Measurements from ENCODE around the gene SCO1.

SCO1 gene

GRCh38 chr17:10729334-10730193, 32.2 kb upstream of the SCO1 start, which contains the start of gene TMEM220:
Gene TMEM220 (minus strand): TSS chr17:10730023. CDS start chr17:10729851, 172 bp downstream.
- Histone ChIP-seq H2AFZ (ENCODE audit: low read depth, low read length) (no peak within 1 kb of the TSS), H3K9ac (ENCODE audit: low read length) (no peak within 1 kb of the TSS)

GRCh38 chr17:10728331-10728892, 31.1 kb upstream of the SCO1 start:
- Histone ChIP-seq H3K36me3 (replicated peaks; ENCODE audit: low read depth, low read length) (no peaks in the 10 kb centered on the region), H3K79me2 (ENCODE audit: low read length) (no peaks in the 10 kb centered on the region), H3K4me2 (ENCODE audit: low read length) (no peak overlapping the region), H3K9me3 (ENCODE audit: insufficient read depth, low read length) (no peaks in the 10 kb centered on the region), H3K27me3 (ENCODE audit: low read depth, low read length) (no peaks in the 10 kb centered on the region), H3K9ac (ENCODE audit: low read length) (no peak overlapping the region), H3K4me1 (ENCODE audit: low read length) (no peaks in the 10 kb centered on the region), H3K27ac (ENCODE audit: low read length) (no peak overlapping the region), H3K4me3 (ENCODE audit: low read length) (no peak overlapping the region), H2AFZ (ENCODE audit: low read depth, low read length) (no peak overlapping the region), H4K20me1 (ENCODE audit: insufficient read depth, low read length) (no peaks in the 10 kb centered on the region)
- TF ChIP-seq EZH2phosphoT487 (IDR thresholded peaks at IDR 0.05; ENCODE audit: low read depth) (no peak), CTCF (IDR thresholded peaks at IDR 0.05; ENCODE audit: low read depth, low read length) (no peak)

More at GRCh38 chr17:10729334-10730193, 32.2 kb upstream of the SCO1 start, which contains the start of gene TMEM220:
- Histone ChIP-seq H4K20me1 (ENCODE audit: insufficient read depth, low read length) (no peaks in the 10 kb centered on the region), H3K4me2 (ENCODE audit: low read length) (peak within 1 kb of the TSS; percentile 39; the same call in 1 of the 2 replicates), H3K9me3 (ENCODE audit: insufficient read depth, low read length) (no peaks in the 10 kb centered on the region), H3K36me3 (replicated peaks; ENCODE audit: low read depth, low read length) (no peaks in the 10 kb centered on the region), H3K4me3 (ENCODE audit: low read length) (peak within 1 kb of the TSS; percentile 71), H3K79me2 (ENCODE audit: low read length) (no peaks in the 10 kb centered on the region), H3K27ac (ENCODE audit: low read length) (no peak within 1 kb of the TSS), H3K27me3 (ENCODE audit: low read depth, low read length) (no peaks in the 10 kb centered on the region), H3K4me1 (ENCODE audit: low read length) (no peaks in the 10 kb centered on the region)
- TF ChIP-seq EZH2phosphoT487 (IDR thresholded peaks at IDR 0.05; ENCODE audit: low read depth) (no peak), CTCF (IDR thresholded peaks at IDR 0.05; ENCODE audit: low read depth, low read length) (no peak)

- H3K27ac ChIP-seq (ENCODE audit: low read length), result no peak overlapping the region
- no peaks in the 10 kb centered on the region for H3K36me3 ChIP-seq (replicated peaks; ENCODE audit: low read depth, low read length)
- H4K20me1 ChIP-seq (ENCODE audit: insufficient read depth, low read length), result no peaks in the 10 kb centered on the region
- H3K27me3 ChIP-seq (ENCODE audit: low read depth, low read length), result no peaks in the 10 kb centered on the region
- no peak overlapping the region for H3K9ac ChIP-seq (ENCODE audit: low read length)
- H3K4me2 ChIP-seq (ENCODE audit: low read length), result no peak overlapping the region
- H3K79me2 ChIP-seq (ENCODE audit: low read length), result no peaks in the 10 kb centered on the region
- TF ChIP-seq CTCF (IDR thresholded peaks at IDR 0.05; ENCODE audit: low read depth, low read length) (no peak), EZH2phosphoT487 (IDR thresholded peaks at IDR 0.05; ENCODE audit: low read depth) (no peak)
- no peak overlapping the region for H2AFZ ChIP-seq (ENCODE audit: low read depth, low read length)
- H3K9me3 ChIP-seq (ENCODE audit: insufficient read depth, low read length), result no peaks in the 10 kb centered on the region
- H3K4me3 ChIP-seq (ENCODE audit: low read length), result no peak overlapping the region
- H3K4me1 ChIP-seq (ENCODE audit: low read length), result no peaks in the 10 kb centered on the region
Measured at GRCh38 chr17:10727192-10727591, 29.9 kb upstream of the SCO1 start.

GRCh38 chr17:10726196-10726595, 28.9 kb upstream of the SCO1 start:
- TF ChIP-seq EZH2phosphoT487 (IDR thresholded peaks at IDR 0.05; ENCODE audit: low read depth) (no peak), CTCF (IDR thresholded peaks at IDR 0.05; ENCODE audit: low read depth, low read length) (no peak)
- no peak overlapping the region for H3K4me3 ChIP-seq (ENCODE audit: low read length)
- H3K27me3 ChIP-seq (ENCODE audit: low read depth, low read length), result no peaks in the 10 kb centered on the region
- no peaks in the 10 kb centered on the region for H3K79me2 ChIP-seq (ENCODE audit: low read length)
- H3K4me1 ChIP-seq (ENCODE audit: low read length), result no peaks in the 10 kb centered on the region
- peak overlapping the region; percentile 46; the same call in 1 of the 2 replicates for H2AFZ ChIP-seq (ENCODE audit: low read depth, low read length)
- no peak overlapping the region for H3K4me2 ChIP-seq (ENCODE audit: low read length)
- H3K9ac ChIP-seq (ENCODE audit: low read length), result no peak overlapping the region
- H3K36me3 ChIP-seq (replicated peaks; ENCODE audit: low read depth, low read length), result no peaks in the 10 kb centered on the region
- H3K27ac ChIP-seq (ENCODE audit: low read length), result no peak overlapping the region
- H4K20me1 ChIP-seq (ENCODE audit: insufficient read depth, low read length), result no peaks in the 10 kb centered on the region
- no peaks in the 10 kb centered on the region for H3K9me3 ChIP-seq (ENCODE audit: insufficient read depth, low read length)

Data from OCI-LY3 (cell line).